GM21576 (cell line): ENCODE measurements around the gene TEN1.

Source experiments
- ATAC-seq: cut with Tn5 transposase; IDR thresholded peaks from one replicate; pipeline ENCODE4 v1.9.1; 2021; ENCODE audit warnings: mild to moderate bottlenecking, moderate library complexity; ENCODE audit not compliant: unreplicated experiment

The TEN1 gene

DNA sequence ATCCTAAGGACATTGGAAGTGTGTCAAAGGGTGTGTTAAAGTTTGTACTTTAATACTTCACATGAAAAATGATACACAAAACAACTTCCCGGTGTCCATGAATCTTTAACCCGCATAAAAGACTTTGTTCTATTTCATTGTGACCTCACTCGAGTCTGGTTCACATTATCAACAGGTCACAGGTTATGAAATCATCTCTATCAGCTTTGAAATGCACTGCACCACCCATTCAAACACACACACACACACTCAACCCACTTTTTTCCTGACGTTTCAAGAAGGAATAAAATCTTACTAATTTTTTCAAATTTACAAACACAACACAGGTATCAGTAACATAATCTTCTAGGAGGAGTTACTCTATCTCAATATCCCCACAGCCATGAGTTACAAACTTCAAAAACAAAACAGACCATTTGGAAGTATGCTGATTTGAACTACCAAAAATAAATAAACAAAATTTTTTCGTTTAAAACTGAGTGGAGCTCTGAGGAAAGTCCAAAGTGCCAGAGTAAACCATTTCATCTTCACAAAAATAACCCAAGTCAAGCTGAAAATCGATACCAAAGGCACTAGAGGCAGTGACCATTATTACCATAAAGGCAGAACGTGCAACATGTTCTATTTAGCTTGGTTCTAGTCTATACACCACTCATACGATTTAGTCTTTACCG is 2.7 kb upstream of the TEN1 start:
- no peak for ATAC-seq

- ATAC-seq: peak; percentile 5
These were observed 706 bp downstream of the TEN1 start for GRCh38 chr17:75979705-75980187.

DNA sequence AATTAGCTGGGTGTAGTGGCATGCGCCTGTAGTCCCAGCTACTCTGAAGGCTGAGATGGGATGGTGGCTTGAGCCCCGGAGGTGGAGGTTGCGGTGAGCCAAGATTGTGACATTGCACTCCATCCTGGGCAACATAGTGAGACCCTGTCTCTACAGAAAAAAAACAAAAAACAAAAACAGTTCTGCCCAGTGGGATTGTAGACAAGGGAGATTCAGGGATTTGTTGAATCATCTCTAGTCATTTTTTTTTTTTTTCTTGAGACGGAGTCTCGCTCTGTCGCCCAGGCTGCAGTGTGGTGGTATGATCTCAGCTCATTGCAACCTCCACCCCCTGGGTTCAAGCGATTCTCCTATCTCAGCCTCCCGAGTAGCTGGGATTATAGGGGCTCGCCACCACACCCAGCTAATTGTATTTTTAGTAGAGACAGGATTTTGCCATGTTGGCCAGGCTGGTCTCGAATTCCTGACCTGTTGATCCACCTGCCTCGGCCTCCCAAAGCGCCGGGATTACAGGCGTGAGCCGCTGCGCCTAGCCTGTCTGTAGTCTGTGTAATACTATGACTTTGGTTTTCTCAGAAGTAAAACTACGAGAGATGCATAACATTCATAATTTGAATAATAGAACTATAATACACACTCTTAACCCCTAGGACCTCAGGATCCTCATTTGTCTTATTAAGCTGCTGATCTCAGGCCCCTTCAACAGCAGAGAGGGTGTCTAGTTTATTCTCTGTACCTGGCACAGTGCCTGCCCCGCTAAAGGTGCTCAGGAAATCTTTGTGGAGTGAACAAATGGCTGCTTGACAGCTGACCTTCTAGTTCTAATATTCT is 1.4 kb downstream of the TEN1 start:
- ATAC-seq: no peak

DNA sequence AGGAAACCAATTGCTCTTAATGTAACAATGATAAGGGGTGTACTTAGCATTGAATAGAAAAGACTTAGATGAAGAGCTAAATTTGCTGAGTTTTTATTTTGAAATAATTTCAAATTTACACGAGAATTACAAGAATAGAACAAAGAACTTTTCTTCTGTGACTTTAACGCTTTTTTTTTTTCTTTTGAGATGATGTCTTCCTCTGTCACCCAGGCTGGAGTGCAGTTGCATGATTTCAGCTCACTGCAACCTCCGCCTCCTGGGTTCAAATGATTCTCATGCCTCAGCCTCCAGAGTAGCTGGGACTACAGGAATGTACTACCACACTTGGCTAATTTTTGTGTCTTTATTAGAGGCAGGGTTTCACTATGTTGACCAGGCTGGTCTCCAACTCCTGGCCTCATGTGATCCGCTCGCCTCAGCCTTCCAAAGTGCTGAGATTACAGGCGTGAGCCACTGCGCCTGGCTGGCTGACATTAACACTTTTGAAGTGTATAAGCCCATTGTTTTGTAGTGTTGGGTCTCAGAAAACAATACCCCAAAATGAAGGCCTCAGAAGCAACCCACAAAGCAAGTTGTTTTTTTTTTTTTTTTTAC is 2.1 kb downstream of the TEN1 start:
- ATAC-seq: no peak

GRCh38 chr17:75983501-75984181 is 4.6 kb downstream of the TEN1 start:
- no peak for ATAC-seq

DNA sequence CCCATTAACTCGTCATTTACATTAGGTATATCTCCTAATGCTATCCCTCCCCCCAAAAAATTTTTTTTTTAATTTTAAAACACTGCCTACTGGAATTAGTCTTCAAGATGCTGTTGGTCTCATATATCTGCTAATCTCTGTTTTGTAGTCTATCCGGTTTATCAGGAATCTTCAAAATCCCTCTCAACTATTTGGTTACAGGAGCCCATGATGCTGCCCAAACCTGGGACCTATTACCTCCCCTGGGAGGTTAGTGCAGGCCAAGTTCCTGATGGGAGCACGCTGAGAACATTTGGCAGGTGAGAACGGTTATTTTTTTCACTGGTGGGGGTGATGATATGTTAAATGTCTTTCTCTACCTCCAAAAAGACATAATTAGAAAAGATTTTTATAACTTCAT is 6.9 kb downstream of the TEN1 start:
- no peak for ATAC-seq

DNA sequence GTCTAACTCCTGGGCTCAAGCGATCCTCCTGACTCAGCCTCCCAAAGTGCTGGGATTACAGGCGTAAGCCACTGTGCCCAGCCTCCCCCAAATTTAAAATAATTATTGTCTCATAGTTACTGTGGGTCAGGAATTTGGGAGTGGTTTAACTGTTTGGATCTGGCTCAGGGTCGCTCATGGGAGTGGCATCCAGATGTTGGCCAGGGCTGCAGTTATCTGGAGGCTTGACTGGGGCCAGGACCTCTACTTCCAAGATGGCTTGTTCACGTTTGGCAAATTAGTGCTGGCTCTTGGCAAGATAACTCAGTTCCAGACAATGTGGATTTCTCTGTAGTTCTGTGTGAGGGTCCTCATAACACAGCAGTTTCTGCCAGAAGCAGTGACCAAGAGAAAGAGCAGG is 8.0 kb downstream of the TEN1 start:
- ATAC-seq: no peak

DNA sequence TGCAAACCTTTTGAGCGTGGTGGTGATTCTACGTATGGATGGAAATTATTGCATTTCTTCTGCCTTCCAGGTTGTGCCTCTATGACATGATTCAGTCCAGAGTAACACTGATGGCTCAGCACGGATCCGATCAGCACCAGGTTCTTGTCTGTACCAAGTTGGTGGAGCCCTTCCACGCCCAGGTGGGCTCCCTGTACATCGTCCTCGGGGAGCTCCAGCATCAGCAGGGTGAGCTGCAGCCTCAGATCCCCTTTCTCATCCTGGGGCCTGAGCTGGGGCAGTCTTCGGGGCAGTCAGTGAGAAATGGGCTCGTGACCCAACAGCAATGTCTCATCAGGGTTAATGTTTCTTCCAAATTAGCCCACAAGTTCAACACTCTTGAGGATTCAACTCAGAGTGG is 12.4 kb downstream of the TEN1 start:
- no peak for ATAC-seq

GRCh38 chr17:75994802-75995370 is 15.8 kb downstream of the TEN1 start:
- ATAC-seq: no peak

DNA sequence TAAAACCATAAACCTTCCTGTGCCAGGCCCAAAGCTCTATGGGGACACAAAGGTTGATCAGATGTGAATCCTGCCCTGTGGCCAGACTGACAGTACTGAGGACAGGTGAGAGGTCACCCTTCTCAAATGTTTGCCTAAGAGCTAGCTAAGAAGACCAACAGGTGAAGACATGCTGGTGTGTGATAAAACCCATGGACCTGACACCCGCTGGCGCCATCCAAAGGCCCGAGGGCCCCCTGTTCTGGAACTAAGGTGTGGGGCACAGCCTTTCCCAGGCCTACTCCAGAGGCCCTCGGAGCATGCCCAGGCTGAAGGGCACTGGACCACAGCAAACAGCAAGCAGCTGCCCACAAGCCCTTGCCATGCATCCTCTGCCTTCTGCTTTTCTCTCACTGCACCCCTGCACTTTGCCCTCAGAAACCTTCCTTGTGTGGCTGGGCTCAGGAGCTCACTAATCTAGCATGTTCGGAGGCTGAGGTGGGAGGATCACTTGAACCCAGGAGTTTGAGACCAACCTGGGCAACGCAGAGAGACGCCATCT is 16.4 kb downstream of the TEN1 start:
- no peak for ATAC-seq

DNA sequence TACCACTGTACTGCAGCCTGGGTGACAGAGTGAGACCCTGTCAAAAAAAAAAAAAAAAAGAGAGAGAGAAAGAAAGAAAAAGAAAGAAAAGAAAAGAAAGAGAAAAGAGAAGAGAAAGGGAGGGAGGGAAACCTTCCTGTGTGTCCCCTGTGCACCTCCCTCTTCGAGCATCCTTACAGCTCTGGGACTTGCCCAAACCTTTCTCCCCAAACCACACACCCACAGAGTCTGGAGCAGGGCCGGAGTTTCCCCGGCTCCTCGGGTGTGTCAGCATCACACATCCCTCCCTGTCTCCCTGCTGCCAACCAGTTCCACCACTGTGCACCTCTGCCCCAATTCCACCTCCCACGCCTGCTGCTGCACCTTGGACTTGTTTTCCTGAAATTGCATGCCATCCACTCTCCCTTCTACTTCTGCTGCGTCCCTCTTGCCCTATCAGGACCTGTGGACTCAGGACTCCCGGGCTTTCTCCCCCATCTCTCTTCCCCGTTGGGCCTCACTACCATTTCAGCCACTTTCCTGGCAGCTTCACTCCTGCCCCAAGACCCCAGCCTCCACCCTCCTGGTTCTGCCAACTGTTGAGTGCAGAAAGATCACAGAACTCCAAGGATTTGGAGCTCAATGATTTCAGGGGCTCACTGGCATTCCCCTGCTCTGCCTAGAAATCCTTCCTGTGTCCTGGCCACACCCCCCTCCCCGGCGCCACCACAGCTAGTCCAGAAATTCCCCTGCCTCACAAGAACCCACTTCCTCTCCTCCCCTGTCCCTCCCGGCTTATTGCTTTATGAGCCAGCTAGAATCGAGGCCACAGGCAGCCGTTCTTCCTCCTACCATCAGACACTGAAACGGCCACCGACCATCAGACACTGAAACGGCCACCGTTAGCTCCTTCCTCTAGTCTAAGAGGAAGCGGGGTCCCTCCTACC is 17.9 kb downstream of the TEN1 start:
- no peak for ATAC-seq

GRCh38 chr17:75998327-75998795 is 19.3 kb downstream of the TEN1 start:
- ATAC-seq: no peak

DNA sequence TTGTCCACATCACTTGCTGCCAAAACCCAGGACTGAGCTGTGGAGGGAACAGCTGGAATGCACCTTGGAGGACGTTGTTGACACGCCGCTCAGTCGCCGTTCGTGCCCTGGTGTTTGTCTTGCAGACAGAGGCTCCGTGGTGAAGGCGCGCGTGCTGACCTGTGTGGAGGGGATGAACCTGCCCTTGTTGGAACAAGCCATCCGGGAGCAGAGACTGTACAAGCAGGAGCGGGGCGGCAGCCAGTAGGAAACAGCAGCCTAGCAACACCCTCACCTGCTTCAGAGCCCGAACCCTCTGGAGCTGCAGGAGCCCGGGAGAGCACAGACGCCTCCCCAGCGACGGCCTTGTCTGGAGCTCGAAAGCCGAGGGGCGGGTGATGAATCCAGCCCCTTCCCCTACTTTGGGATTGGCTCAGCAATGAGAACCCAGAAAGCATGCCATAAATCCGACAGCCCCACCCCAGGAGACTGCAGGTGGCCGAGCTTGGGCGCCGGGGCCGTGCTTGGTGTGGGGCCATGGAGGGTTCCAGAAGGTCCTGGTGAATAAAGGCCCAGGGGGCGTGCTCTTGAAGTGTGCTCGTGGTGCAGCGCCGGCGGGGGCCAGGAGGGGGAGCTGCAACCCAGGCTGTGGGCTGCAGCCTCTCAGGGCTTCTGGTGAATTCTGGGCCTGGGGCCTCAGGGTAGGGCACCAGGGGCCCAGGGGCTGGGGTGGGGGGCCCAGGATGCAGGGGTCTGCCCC is 21.1 kb downstream of the TEN1 start:
- ATAC-seq: no peak

DNA sequence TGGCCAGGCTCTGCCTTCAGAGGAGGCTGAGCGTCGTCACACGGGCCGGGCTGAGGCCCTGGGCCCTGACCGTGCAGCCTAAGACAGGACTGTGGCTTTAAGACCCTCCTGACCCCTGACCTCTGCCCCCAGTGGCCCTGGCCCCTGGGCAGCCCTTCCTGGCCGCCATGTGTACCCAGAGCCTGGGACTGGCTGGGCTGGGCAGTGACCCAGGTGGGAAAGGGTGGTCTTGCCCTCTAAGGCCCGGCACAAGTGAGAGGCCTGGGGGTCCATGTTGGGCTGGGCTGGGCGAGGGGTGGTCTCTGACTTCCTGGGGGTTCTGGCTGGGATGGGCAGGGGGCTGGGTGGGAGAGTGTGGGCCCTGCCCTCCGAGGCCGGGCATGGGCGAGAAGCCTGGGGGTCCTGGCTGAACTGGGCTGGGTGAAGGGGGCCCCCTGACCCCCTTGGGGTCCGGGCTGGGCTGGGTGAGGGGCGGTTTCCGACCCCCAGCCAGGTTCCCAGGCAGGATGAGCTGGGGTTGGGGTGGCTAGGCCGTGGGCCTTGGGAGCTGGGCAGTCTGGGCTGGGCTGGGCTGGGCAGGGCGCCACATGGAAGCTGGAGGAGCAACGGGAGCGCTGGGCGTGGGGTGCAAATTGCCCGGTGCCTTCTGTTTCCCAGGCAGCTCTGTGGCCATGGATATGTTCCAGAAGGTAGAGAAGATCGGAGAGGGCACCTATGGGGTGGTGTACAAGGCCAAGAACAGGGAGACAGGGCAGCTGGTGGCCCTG is 21.9 kb downstream of the TEN1 start, which contains the start of gene CDK3:
Gene CDK3, plus strand, starts transcription at position 101 of the 767 bp plus-strand sequence. Its CDS starts 571 bp downstream, at position 672.
- ATAC-seq: no peak

GRCh38 chr17:76002100-76002499 is 23.1 kb downstream of the TEN1 start:
- ATAC-seq: no peak

- ATAC-seq: no peak
These were observed 24.9 kb downstream of the TEN1 start for GRCh38 chr17:76003915-76004314.

DNA sequence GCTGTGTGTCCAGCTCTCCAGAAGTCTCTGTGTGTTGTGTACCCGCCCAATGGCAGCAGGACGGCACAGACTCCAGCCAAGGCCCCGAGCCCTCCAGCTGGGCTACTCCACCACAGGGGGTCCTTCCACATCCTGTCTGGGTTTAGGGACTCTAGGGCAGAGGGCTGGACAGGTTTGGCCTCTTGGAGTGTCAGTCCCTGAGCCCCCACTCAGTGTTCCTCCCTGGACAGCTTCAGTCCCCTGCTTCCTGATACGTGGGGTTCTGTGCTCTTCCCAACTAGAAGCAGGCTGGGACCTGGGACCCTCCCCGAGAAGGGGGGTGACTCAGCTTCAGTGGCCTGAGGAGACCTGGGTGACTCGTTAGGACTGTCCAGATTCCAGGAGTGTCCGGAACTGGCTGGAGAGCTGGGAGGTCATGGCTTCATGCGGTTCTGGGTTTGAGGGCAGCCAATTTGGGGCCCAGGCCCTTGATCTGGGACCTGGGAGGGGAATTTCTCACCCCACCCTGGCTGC is 25.8 kb downstream of the TEN1 start:
- no peak for ATAC-seq
